IPS DF 6.9 (cell line): ENCODE data around the gene MALSU1.

ENCODE experiments used
- DNase-seq: peaks from one replicate; pipeline ENCODE4 v3.0.0-alpha.2; 2013; ENCODE audit warnings: low read depth, low spot score
- H3K27ac ChIP-seq: one replicate; pipeline ENCODE4 v1.5.1; 2013; ENCODE audit warnings: low read length, control low read depth
- H3K27me3 ChIP-seq: 2 replicates; pipeline ENCODE4 v1.6.1; 2013; ENCODE audit warnings: mild to moderate bottlenecking, low read length; ENCODE audit not compliant: control insufficient read depth, insufficient read depth
- H3K36me3 ChIP-seq: 2 replicates; pipeline ENCODE4 v1.6.1; 2013; ENCODE audit warnings: low read length; ENCODE audit not compliant: control insufficient read depth, insufficient read depth
- H3K4me1 ChIP-seq: 2 replicates; pipeline ENCODE4 v1.6.1; 2013; ENCODE audit warnings: low read length; ENCODE audit not compliant: control insufficient read depth, insufficient read depth
- H3K4me3 ChIP-seq: 2 replicates; pipeline ENCODE4 v1.5.1; 2013; ENCODE audit warnings: mild to moderate bottlenecking, low read length
- H3K9me3 ChIP-seq: 2 replicates; pipeline ENCODE4 v1.6.1; 2013; ENCODE audit warnings: low read length, inconsistent platforms; ENCODE audit not compliant: control insufficient read depth, insufficient read depth
- WGBS: extraction: QIAGEN DNeasy Blood & Tissue Kit; methylation state at CpG from one replicate; pipeline ENCODE4 v1.1.7; 2013; ENCODE audit warnings: mixed read lengths, missing lambda C conversion rate; ENCODE audit not compliant: insufficient read length, insufficient coverage; 5-methylcytosine and 5-hydroxymethylcytosine counted together

Gene MALSU1

GRCh38 chr7:23298885-23299769 is at the start of gene MALSU1:
TSS of gene MALSU1 (plus strand) at chr7:23299339. CDS start at chr7:23299353, 14 bp downstream.
- no peaks in the 10 kb centered on the region for H3K9me3 ChIP-seq
- DNase-seq = peak; percentile 95
- no peak within 1 kb of the TSS for H3K27ac ChIP-seq
- no peaks in the 10 kb centered on the region; the same call in 1 of the 2 replicates for H3K36me3 ChIP-seq
- no CpG with 5 or more reads among the region's 59 CpGs for WGBS
- peak within 1 kb of the TSS; percentile 97 for H3K4me3 ChIP-seq
- peaks cover 2% of the 10 kb centered on the region; the same call in 1 of the 2 replicates for H3K4me1 ChIP-seq
- H3K27me3 ChIP-seq = no peaks in the 10 kb centered on the region

GRCh38 chr7:23249486-23249885 is 49.7 kb upstream of the MALSU1 start:
- Histone ChIP-seq H3K27ac (no peak overlapping the region), H3K27me3 (peaks cover 4% of the 10 kb centered on the region; the same call in 1 of the 2 replicates), H3K4me1 (peaks cover 5% of the 10 kb centered on the region; the same call in 1 of the 2 replicates), H3K4me3 (no peak overlapping the region), H3K36me3 (no peaks in the 10 kb centered on the region), H3K9me3 (no peaks in the 10 kb centered on the region)
- no peak for DNase-seq

GRCh38 chr7:23254051-23254681 is 45.0 kb upstream of the MALSU1 start:
- H3K27ac ChIP-seq = no peak overlapping the region
- no peaks in the 10 kb centered on the region for H3K27me3 ChIP-seq
- no peak for DNase-seq
- H3K9me3 ChIP-seq = no peaks in the 10 kb centered on the region
- no CpG with 5 or more reads among the region's 7 CpGs for WGBS
- no peaks in the 10 kb centered on the region for H3K4me1 ChIP-seq
- H3K4me3 ChIP-seq = no peak overlapping the region
- H3K36me3 ChIP-seq = no peaks in the 10 kb centered on the region

GRCh38 chr7:23256731-23257130 is 42.4 kb upstream of the MALSU1 start:
- Histone ChIP-seq H3K27ac (no peak overlapping the region), H3K9me3 (no peaks in the 10 kb centered on the region), H3K36me3 (no peaks in the 10 kb centered on the region), H3K4me3 (no peak overlapping the region), H3K4me1 (no peaks in the 10 kb centered on the region), H3K27me3 (no peaks in the 10 kb centered on the region)
- DNase-seq = no peak
- WGBS = no CpG with 5 or more reads among the region's 7 CpGs

GRCh38 chr7:23260371-23260770 is 38.8 kb upstream of the MALSU1 start:
- no peak overlapping the region for H3K27ac ChIP-seq
- DNase-seq = no peak
- no peak overlapping the region for H3K4me3 ChIP-seq
- no peaks in the 10 kb centered on the region for H3K27me3 ChIP-seq
- no peaks in the 10 kb centered on the region for H3K4me1 ChIP-seq
- no peaks in the 10 kb centered on the region for H3K9me3 ChIP-seq
- WGBS = no CpG with 5 or more reads among the region's 10 CpGs
- H3K36me3 ChIP-seq = no peaks in the 10 kb centered on the region

GRCh38 chr7:23261843-23262452 is 37.2 kb upstream of the MALSU1 start:
- Histone ChIP-seq H3K27ac (no peak overlapping the region), H3K9me3 (no peaks in the 10 kb centered on the region), H3K4me1 (no peaks in the 10 kb centered on the region), H3K36me3 (no peaks in the 10 kb centered on the region), H3K27me3 (no peaks in the 10 kb centered on the region), H3K4me3 (no peak overlapping the region)
- no CpG with 5 or more reads among the region's 7 CpGs for WGBS
- DNase-seq = no peak

GRCh38 chr7:23264916-23265458 is 34.2 kb upstream of the MALSU1 start:
- Histone ChIP-seq H3K4me3 (no peak overlapping the region), H3K9me3 (no peaks in the 10 kb centered on the region), H3K27me3 (no peaks in the 10 kb centered on the region), H3K4me1 (no peaks in the 10 kb centered on the region), H3K36me3 (no peaks in the 10 kb centered on the region), H3K27ac (no peak overlapping the region)
- no peak for DNase-seq
- WGBS = no CpG with 5 or more reads among the region's 7 CpGs

- no peak for DNase-seq
- H3K4me3 ChIP-seq = no peak overlapping the region
- H3K9me3 ChIP-seq = no peaks in the 10 kb centered on the region
- WGBS = no CpG with 5 or more reads among the region's 2 CpGs
- H3K36me3 ChIP-seq = no peaks in the 10 kb centered on the region
- H3K4me1 ChIP-seq = no peaks in the 10 kb centered on the region
- H3K27ac ChIP-seq = no peak overlapping the region
- H3K27me3 ChIP-seq = no peaks in the 10 kb centered on the region
These were observed 32.2 kb upstream of the MALSU1 start for GRCh38 chr7:23266918-23267317.

- Histone ChIP-seq H3K4me1 (no peaks in the 10 kb centered on the region), H3K36me3 (no peaks in the 10 kb centered on the region), H3K4me3 (no peak overlapping the region), H3K27me3 (no peaks in the 10 kb centered on the region), H3K27ac (no peak overlapping the region), H3K9me3 (no peaks in the 10 kb centered on the region)
- no peak for DNase-seq
- WGBS = no CpG with 5 or more reads among the region's 2 CpGs
These were observed 31.8 kb upstream of the MALSU1 start for GRCh38 chr7:23267357-23267756.

GRCh38 chr7:23268167-23268566 is 31.0 kb upstream of the MALSU1 start:
- DNase-seq = no peak
- Histone ChIP-seq H3K4me1 (no peaks in the 10 kb centered on the region), H3K36me3 (no peaks in the 10 kb centered on the region), H3K27me3 (no peaks in the 10 kb centered on the region), H3K9me3 (no peaks in the 10 kb centered on the region), H3K4me3 (no peak overlapping the region), H3K27ac (no peak overlapping the region)
- no CpG with 5 or more reads among the region's 2 CpGs for WGBS
